Daoy (cell line): ENCODE measurements around the gene TNNC2. TPM values are rescaled to one million over a fixed set of nuclear protein-coding genes. Genes with fewer than 3 reads are reported as not detected.
"Not testable (repeated sequence)": the region's sequence is repeated elsewhere in the genome, so short reads cannot be mapped to it uniquely, and the experiment has no call there.

Experiments used
- DNase-seq: peaks from one replicate; pipeline ENCODE4 v3.0.0-alpha.2; 2015; ENCODE audit warnings: low read depth
- total RNA-seq: library from RNA; depleted of rRNA; stranded (reverse); fragments of >200 nt; shearing (Covaris generic); gene quantifications from 2 replicates; pipeline ENCODE4 v1.2.3, GENCODE V29; 2014

Gene TNNC2
- total RNA-seq, 1 experiment from 2014 or later: not detected

- DNase-seq: peak; percentile 57
Measured at GRCh38 chr20:45822857-45823256, 4.3 kb downstream of the TNNC2 start.

GRCh38 chr20:45821947-45822346, 5.2 kb downstream of the TNNC2 start:
- DNase-seq: no peak

- no peak for DNase-seq
Measured at GRCh38 chr20:45819466-45819865, 7.6 kb downstream of the TNNC2 start.

GRCh38 chr20:45818239-45818638, 8.9 kb downstream of the TNNC2 start:
- DNase-seq: no peak

- DNase-seq: peak; percentile 55
Measured at GRCh38 chr20:45817376-45818194, 9.5 kb downstream of the TNNC2 start.

- no peak for DNase-seq
Measured at GRCh38 chr20:45816951-45817350, 10.2 kb downstream of the TNNC2 start.

GRCh38 chr20:45814314-45814713, 12.8 kb downstream of the TNNC2 start:
- no peak for DNase-seq

- DNase-seq: no peak
Measured at GRCh38 chr20:45813489-45813888, 13.6 kb downstream of the TNNC2 start.

GRCh38 chr20:45813006-45813340, 14.1 kb downstream of the TNNC2 start:
- DNase-seq: no peak

GRCh38 chr20:45812157-45813005, 14.7 kb downstream of the TNNC2 start, which contains the start of gene UBE2C:
TSS of gene UBE2C (plus strand) at chr20:45812644. CDS start at chr20:45812696, 52 bp downstream.
- peak; percentile 98 for DNase-seq

- DNase-seq: no peak
Measured at GRCh38 chr20:45810191-45810970, 16.7 kb downstream of the TNNC2 start.

GRCh38 chr20:45801851-45802250, 25.3 kb downstream of the TNNC2 start:
- DNase-seq: no peak

GRCh38 chr20:45798935-45799642, 28.0 kb downstream of the TNNC2 start:
- peak; percentile 55 for DNase-seq

- not testable (repeated sequence) for DNase-seq
Measured at GRCh38 chr20:45797955-45798354, 29.2 kb downstream of the TNNC2 start.

GRCh38 chr20:45797510-45797909, 29.6 kb downstream of the TNNC2 start:
- DNase-seq: not testable (repeated sequence)

- DNase-seq: no peak
Measured at GRCh38 chr20:45796337-45797065, 30.6 kb downstream of the TNNC2 start.

GRCh38 chr20:45792317-45793118, 34.6 kb downstream of the TNNC2 start:
- DNase-seq: no peak

- no peak for DNase-seq
Measured at GRCh38 chr20:45788351-45788750, 38.8 kb downstream of the TNNC2 start.

GRCh38 chr20:45783656-45784294, 43.3 kb downstream of the TNNC2 start:
- peak; percentile 38 for DNase-seq
